GM12873 (cell line): ENCODE data around the gene STARD3NL.

Source experiments
- CTCF ChIP-seq: IDR thresholded peaks from 2 replicates; pipeline ENCODE4 v1.5.1; 2012; ENCODE audit warnings: low read depth, mild to moderate bottlenecking, moderate library complexity, low read length, control low read depth; ENCODE audit not compliant: insufficient read depth; ENCODE audit errors: missing control alignments

Gene STARD3NL

GRCh38 chr7:38242814-38243213 lies 64.8 kb downstream of the STARD3NL start:
- no peak for TF ChIP-seq CTCF

- TF ChIP-seq CTCF = no peak
These were observed 66.5 kb downstream of the STARD3NL start for GRCh38 chr7:38244516-38244915.

GRCh38 chr7:38245409-38245977 lies 67.4 kb downstream of the STARD3NL start:
- no peak for TF ChIP-seq CTCF

GRCh38 chr7:38248069-38248567 lies 70.1 kb downstream of the STARD3NL start:
- TF ChIP-seq CTCF = no peak

- no peak for TF ChIP-seq CTCF
These were observed 79.3 kb downstream of the STARD3NL start for GRCh38 chr7:38257350-38257677.

- TF ChIP-seq CTCF = no peak
These were observed 84.5 kb downstream of the STARD3NL start for GRCh38 chr7:38262545-38262944.

GRCh38 chr7:38273286-38273995 lies 95.4 kb downstream of the STARD3NL start, which contains the start of gene TARP:
TSS of gene TARP (minus strand) at chr7:38273636.
- TF ChIP-seq CTCF = no peak
